PC-3 (cell line): ENCODE results near the gene ADPRHL1. TPM values are rescaled to one million over a fixed set of nuclear protein-coding genes. Genes with fewer than 3 reads are reported as not detected.

Source experiments
- ATAC-seq: fragments of 200-7000 bp; cut with Tn5 transposase; 2 replicates; pipeline ENCODE4 v1.9.1; 2020; ENCODE audit warnings: mild to moderate bottlenecking, moderate library complexity
- BruUV-seq: library from RNA; stranded (reverse); fragments of 400-500 nt; replicated peaks from 2 replicates; lab custom pipeline; 2021; lab: Mats Ljungman, UMichigan
- CTCF ChIA-PET: fragments of 300-600 bp; sonication (Branson Sonifier 250); formaldehyde crosslinking; loops from one replicate; lab custom pipeline; 2022; ENCODE audit warnings: antibody characterized with exemption; lab: Charles Lee
- POLR2A ChIA-PET: fragments of 300-600 bp; sonication (Branson Sonifier 250); formaldehyde crosslinking; loops from one replicate; lab custom pipeline; 2022; ENCODE audit warnings: antibody characterized with exemption; ENCODE audit not compliant: unreplicated experiment; lab: Charles Lee
- DNase-seq: peaks from one replicate; pipeline ENCODE4 v3.0.0-alpha.2; 2015
- H2AFZ ChIP-seq: fragments of 300-600 bp; sonication (generic); 2 replicates; pipeline ENCODE4 v1.6.0; 2016; ENCODE audit warnings: antibody characterized with exemption, low read length
- H3F3A ChIP-seq: fragments of 300-600 bp; sonication (generic); one replicate; pipeline ENCODE4 v1.6.0; 2017; ENCODE audit warnings: antibody characterized with exemption, low read length, control low read depth, mild to moderate bottlenecking; ENCODE audit not compliant: unreplicated experiment
- H3K27ac ChIP-seq: fragments of 300-600 bp; sonication (generic); 2 replicates; pipeline ENCODE4 v1.5.1; 2016; ENCODE audit warnings: mild to moderate bottlenecking, low read length
- H3K27me3 ChIP-seq: fragments of 300-600 bp; sonication (generic); 2 replicates; pipeline ENCODE4 v1.6.1; 2016; ENCODE audit warnings: low read length, mixed read lengths
- H3K36me3 ChIP-seq: fragments of 300-600 bp; sonication (generic); 2 replicates; pipeline ENCODE4 v1.6.1; 2016; ENCODE audit warnings: low read depth, mixed run types, low read length, mixed read lengths
- H3K4me1 ChIP-seq: fragments of 300-600 bp; sonication (generic); 2 replicates; pipeline ENCODE4 v1.5.1; 2016; ENCODE audit warnings: low read length; ENCODE audit not compliant: insufficient read depth
- H3K4me2 ChIP-seq: fragments of 300-600 bp; sonication (generic); 2 replicates; pipeline ENCODE4 v1.6.0; 2016; ENCODE audit warnings: low read length
- H3K4me3 ChIP-seq: fragments of 300-600 bp; sonication (generic); 2 replicates; pipeline ENCODE4 v1.5.1; 2016; ENCODE audit warnings: mild to moderate bottlenecking, low read length, mixed read lengths
- H3K79me2 ChIP-seq: fragments of 300-600 bp; sonication (generic); 2 replicates; pipeline ENCODE4 v1.6.1; 2017; ENCODE audit warnings: low read length, mixed read lengths
- H3K9ac ChIP-seq: fragments of 300-600 bp; sonication (generic); 2 replicates; pipeline ENCODE4 v1.6.0; 2016; ENCODE audit warnings: mild to moderate bottlenecking, low read length
- H3K9me2 ChIP-seq: fragments of 300-600 bp; sonication (generic); replicated peaks from 2 replicates; pipeline ENCODE4 v1.6.1; 2016; ENCODE audit warnings: mixed run types, low read length, mixed read lengths
- H3K9me3 ChIP-seq: fragments of 300-600 bp; sonication (generic); 2 replicates; pipeline ENCODE4 v1.6.1; 2016; ENCODE audit warnings: low read length, mixed read lengths
- H4K20me1 ChIP-seq: fragments of 300-600 bp; sonication (generic); 2 replicates; pipeline ENCODE4 v1.6.1; 2016; ENCODE audit warnings: low read length, mixed read lengths
- CTCF ChIP-seq: fragments of 300-600 bp; sonication (generic); conservative IDR thresholded peaks from 2 replicates; pipeline ENCODE4 v1.5.1; 2017; ENCODE audit warnings: antibody characterized with exemption, low read depth, mild to moderate bottlenecking, low read length
- EZH2 ChIP-seq: fragments of 300-600 bp; sonication (generic); IDR thresholded peaks from one replicate; pipeline ENCODE4 v1.6.1; 2017; ENCODE audit warnings: antibody characterized with exemption, mild to moderate bottlenecking, low read length; ENCODE audit not compliant: unreplicated experiment
- EZH2phosphoT487 ChIP-seq: fragments of 300-600 bp; sonication (generic); IDR thresholded peaks from 2 replicates; pipeline ENCODE4 v1.6.1; 2018; ENCODE audit warnings: mild to moderate bottlenecking, antibody characterized with exemption, low read length, borderline replicate concordance
- intact Hi-C: fragments of 100-400 bp; cut with micrococcal nuclease; formaldehyde crosslinking; loops from 2 replicates; pipeline ENCODE4 v1.9.0; 2023
- total RNA-seq: library from RNA; depleted of rRNA; stranded (reverse); fragments of >200 nt; gene quantifications from 2 replicates; pipeline ENCODE4 v1.2.3, GENCODE V29; 2014

The ADPRHL1 gene
- total RNA-seq, 1 experiment from 2014 or later = 10.3 TPM

GRCh38 chr13:113458253-113459065, 5.2 kb upstream of the ADPRHL1 start:
- no peaks in the 10 kb centered on the region for H3K4me1 ChIP-seq
- intact Hi-C loops = no loop called here
- no peak overlapping the region for H3K4me2 ChIP-seq
- H3K9me3 ChIP-seq = no peaks in the 10 kb centered on the region
- H3K4me3 ChIP-seq = no peak overlapping the region
- peaks cover 3% of the 10 kb centered on the region; the same call in 1 of the 2 replicates for H3K36me3 ChIP-seq
- POLR2A ChIA-PET = no interaction called here
- peak; percentile 49; the same call in 1 of the 2 replicates for TF ChIP-seq CTCF
- TF ChIP-seq EZH2phosphoT487 = no peak
- no peak overlapping the region for H2AFZ ChIP-seq
- CTCF ChIA-PET = interaction anchor here (0.5 kb wide), 1 partner anchor 32 kb away, joined by 4 read pairs; a partner anchor contains a TSS
- no peaks in the 10 kb centered on the region for H3K79me2 ChIP-seq
- ATAC-seq (no peak), DNase-seq (no peak)
- H3F3A ChIP-seq = no peaks in the 10 kb centered on the region
- H3K9ac ChIP-seq = no peak overlapping the region
- BruUV-seq = no TSS peak
- no peaks in the 10 kb centered on the region for H3K9me2 ChIP-seq
- no peak overlapping the region for H3K27ac ChIP-seq
- no peaks in the 10 kb centered on the region for H3K27me3 ChIP-seq
- no peaks in the 10 kb centered on the region for H4K20me1 ChIP-seq

GRCh38 chr13:113457510-113457909, 4.2 kb upstream of the ADPRHL1 start:
- intact Hi-C loops = no loop called here
- Histone ChIP-seq H3K79me2 (no peaks in the 10 kb centered on the region), H2AFZ (no peak overlapping the region), H3F3A (no peaks in the 10 kb centered on the region), H4K20me1 (no peaks in the 10 kb centered on the region), H3K4me1 (no peaks in the 10 kb centered on the region), H3K27me3 (no peaks in the 10 kb centered on the region), H3K9ac (no peak overlapping the region), H3K4me3 (no peak overlapping the region), H3K27ac (no peak overlapping the region), H3K9me3 (no peaks in the 10 kb centered on the region), H3K9me2 (no peaks in the 10 kb centered on the region), H3K4me2 (no peak overlapping the region), H3K36me3 (peaks cover 3% of the 10 kb centered on the region; the same call in 1 of the 2 replicates)
- CTCF ChIA-PET = interaction anchor here (0.5 kb wide), 1 partner anchor 33 kb away, joined by 4 read pairs; a partner anchor contains a TSS
- no peak for ATAC-seq
- no peak for DNase-seq
- POLR2A ChIA-PET = no interaction called here
- TF ChIP-seq CTCF = no peak
- no peak for TF ChIP-seq EZH2phosphoT487
- TF ChIP-seq EZH2 = no peak
- no TSS peak for BruUV-seq

- CTCF ChIA-PET = no interaction called here
- POLR2A ChIA-PET = no interaction called here
- no peaks in the 10 kb centered on the region for H3K9me2 ChIP-seq
- H3K9me3 ChIP-seq = no peaks in the 10 kb centered on the region
- peaks cover 3% of the 10 kb centered on the region; the same call in 1 of the 2 replicates for H3K36me3 ChIP-seq
- intact Hi-C loops = no loop called here
- H3K4me1 ChIP-seq = no peaks in the 10 kb centered on the region
- no peak overlapping the region for H3K27ac ChIP-seq
- BruUV-seq = no TSS peak
- no peak for TF ChIP-seq CTCF
- no peak for TF ChIP-seq EZH2
- no peak for TF ChIP-seq EZH2phosphoT487
- DNase-seq = no peak
- H4K20me1 ChIP-seq = no peaks in the 10 kb centered on the region
- no peaks in the 10 kb centered on the region for H3F3A ChIP-seq
- H3K4me2 ChIP-seq = no peak overlapping the region
- no peaks in the 10 kb centered on the region for H3K27me3 ChIP-seq
- no peak for ATAC-seq
- H3K79me2 ChIP-seq = no peaks in the 10 kb centered on the region
- H3K9ac ChIP-seq = no peak overlapping the region
- H2AFZ ChIP-seq = no peak overlapping the region
- no peak overlapping the region for H3K4me3 ChIP-seq
Observed at GRCh38 chr13:113456116-113456702, 2.9 kb upstream of the ADPRHL1 start.
